GM21423 (cell line): Measurements from ENCODE around the gene CCDC195.

ENCODE experiments used
- ATAC-seq: cut with Tn5 transposase; IDR thresholded peaks from one replicate; pipeline ENCODE4 v1.9.1; 2021; ENCODE audit warnings: mild to moderate bottlenecking, moderate library complexity; ENCODE audit not compliant: unreplicated experiment

CCDC195 gene, protein sequence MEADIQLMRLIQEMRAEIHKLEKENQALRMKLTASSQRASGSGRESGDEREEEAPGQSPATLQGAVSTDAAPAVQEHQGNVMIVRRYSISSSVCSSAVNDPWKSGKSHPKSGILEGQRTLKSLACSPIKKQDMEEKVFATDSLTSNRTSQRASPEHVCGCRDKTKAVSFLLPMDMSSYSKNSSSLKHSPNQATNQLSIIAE

DNA sequence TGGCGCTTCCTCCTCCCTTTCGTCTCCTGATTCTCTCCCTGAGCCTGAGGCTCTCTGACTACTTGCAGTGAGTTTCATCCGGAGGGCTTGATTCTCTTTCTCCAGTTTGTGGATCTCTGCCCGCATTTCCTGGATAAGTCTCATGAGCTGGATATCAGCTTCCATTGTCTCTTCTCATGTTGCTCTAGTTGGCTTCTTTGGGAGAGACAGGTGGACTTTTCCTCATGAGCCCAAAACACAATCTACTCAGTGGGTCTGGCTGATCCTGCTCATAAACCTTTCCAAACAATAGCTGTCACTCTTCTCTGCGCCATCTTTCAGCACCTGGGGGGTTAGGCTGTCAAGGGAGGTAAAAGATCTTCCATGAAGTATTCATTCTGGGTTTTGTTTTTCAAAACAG, at the start of gene CCDC195:
Gene CCDC195, minus strand, starts transcription at position 165 of the 400 bp plus-strand sequence. Its CDS starts 0 bp downstream, at position 165.
- ATAC-seq, result no peak

DNA sequence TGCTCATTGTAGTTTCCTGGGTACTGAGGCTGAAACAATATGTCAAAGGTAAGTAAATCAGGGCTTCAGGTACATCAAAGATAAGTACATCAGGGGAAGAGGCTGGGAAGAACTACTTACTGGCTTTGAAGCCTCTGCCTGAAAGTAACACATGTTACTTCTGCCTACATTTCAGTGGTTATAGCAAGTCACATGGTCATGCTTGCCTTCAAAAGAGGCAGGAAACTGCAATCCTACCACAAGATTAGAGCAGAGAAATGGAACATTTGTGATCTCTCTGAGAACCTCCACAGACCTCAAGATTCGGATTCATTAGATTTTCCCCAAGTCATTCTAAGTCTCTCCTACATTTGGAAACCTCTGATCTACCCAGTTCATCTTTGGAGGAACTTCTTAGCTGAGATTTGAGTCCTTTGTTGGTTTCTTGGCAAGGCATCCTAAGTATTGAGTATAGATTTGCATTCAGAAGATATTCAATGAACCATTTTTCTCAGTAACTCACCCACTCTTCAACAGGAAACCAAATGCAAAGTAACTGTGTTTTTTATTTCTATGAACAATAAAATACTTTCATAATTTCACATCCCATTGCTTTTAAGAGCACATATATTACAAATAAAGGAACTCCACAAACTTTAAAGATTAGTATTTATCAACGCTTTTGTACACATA, 48.5 kb upstream of the CCDC195 start:
- ATAC-seq, result peak; percentile 71

DNA sequence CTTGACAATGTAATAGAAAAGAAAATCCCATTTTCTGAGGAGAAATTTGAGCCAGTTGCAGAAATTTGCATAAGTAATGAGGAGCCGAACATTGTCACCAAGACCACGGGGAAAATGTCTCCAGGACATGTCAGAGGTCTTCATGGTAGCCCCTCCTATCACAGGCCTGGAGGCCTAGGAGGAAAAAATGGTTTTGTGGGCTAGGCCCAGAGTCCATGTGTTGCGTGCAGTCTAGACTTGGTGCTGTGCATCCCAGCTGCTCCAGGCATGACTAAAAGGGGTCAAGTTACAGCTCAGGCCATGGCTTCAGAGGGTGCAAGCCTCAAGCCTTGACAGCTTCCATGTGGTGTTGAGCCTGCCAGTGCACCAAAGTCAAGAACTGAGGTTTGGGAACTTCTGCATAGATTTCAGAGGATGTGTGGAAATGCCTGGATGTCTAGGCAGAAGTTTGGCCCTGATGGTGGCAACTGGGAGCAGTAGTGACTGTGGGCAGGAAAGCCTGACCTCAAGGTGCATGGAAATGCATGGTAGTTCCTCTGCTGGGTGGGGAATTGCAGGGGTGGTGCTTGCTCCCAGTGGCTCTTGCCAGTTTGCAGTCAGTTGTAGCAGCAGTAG, 41.9 kb upstream of the CCDC195 start:
- ATAC-seq, result no peak

DNA sequence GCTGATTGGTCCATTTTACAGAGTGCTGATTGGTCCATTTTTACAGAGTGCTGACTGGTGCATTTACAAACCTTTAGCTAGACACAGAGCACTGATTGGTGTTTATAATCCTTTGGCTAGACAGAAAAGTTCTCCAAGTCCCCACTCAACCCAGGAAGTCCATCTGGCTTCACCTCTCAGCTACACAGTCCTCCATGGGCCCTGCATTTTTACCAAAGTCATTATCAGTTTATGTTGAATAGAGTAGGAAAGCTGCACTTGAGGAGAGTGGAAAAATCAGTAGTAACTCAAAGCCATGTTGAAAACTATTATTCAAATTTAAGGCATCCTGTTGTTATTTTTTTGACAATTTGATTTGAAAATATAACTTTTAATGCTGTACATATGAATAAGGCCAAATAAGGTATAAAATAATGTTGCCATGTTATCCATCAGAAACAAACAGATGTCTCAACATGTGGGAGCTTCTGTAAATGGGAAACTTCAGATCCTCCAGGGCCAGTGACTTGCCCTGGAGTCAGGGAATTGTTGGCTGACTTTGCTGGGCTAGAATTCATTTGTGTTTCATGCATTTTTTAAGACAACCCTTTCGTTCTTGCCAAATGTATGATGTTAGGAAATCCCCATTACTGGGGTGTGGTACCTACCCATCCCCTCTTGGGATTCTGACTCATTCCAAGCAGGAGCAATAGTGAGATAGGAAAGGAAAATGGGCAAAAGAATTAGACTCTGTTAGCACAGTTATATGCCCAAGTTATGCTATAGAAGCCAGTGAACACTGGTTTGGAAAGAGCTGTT, 37.8 kb upstream of the CCDC195 start:
- no peak for ATAC-seq

DNA sequence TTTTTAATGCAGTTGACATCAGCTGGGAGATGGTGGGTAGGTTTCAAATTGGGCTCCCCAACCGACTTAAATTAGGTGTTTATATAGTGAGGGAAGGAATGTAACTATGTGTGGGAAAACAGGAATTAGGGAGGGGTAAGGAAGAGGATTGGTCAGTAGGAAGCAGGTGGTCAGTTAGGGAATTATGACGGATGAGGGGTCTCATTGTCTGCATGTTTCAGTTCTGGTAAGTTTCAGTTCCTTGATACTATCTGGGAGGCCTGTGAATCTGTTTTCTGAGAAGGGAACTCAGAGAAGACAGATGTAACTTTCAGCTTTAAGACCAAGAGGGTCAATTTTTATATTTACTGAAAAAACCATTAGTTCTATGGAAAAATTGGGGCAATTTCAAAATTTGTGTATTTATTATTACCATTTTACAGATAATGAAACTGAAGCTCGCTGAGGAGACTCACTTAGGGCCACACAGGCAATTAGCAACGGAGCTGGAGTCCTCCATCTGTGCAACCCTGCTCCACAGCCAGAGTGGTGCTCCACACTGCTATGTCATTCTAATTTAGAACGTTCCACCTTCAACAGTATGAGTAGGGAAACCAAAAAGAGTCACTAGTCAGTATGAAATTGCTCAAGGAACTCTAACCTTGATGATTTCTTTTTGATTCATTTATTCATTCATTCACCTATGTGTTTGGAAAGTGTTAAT, 36.0 kb upstream of the CCDC195 start:
- ATAC-seq, result peak; percentile 60

DNA sequence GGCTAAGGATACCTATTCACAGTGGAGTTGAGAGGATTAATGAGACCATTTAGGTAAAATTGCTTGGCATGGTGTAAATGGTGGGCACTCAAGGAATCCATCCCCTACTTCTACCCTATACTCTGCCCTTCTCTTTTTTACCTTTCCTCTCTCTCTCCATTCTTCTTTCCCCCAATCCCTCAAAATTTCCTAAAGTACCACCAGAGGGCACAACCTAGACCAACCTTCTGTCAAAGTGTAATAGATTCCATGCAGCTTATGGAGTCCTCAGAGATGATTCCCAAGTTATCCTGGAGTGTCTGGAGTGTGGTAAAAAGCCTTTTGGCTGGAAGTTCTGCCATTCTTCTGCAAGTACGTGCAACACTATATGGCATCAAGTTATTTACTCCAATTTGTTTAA, 33.0 kb upstream of the CCDC195 start:
- ATAC-seq, result no peak

DNA sequence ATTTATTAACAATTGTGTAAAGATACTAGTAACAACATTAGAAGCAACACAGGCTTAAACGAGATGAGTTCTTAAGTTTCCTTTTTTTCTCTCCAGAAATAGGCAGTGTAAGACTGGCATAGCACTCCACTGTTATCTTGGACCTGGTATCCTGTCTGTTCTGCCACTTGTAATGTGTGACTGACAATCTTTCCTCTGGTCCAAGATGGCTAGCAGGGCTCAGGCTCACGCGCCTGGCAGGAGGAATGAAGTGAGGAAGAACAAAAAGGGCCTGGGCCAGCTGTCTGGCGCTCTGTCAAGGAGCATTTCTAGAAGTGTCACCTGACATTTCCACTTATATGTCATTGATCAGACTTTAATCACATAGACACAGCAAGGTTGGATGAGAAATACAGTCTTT, 31.6 kb upstream of the CCDC195 start:
- ATAC-seq, result no peak

DNA sequence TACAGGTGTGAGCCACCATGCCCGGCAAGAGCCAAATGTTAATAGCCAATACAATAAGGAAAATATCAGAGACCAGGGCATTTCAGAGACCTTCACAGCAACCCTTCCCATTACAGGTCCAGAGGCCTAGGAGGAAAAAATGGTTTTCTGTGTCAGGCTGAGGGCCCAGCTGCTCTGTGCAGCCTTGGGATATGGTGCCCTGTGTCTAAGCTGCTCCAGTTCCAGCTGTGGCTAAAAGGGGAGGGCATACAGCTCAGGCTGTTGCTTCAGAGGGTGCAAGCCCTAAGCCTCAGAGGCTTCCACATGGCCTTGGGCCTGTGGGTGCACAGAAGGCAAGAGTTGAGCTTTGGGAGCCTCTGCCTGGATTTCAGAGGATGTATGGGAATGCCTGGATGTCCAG, 20.1 kb upstream of the CCDC195 start:
- ATAC-seq, result no peak

DNA sequence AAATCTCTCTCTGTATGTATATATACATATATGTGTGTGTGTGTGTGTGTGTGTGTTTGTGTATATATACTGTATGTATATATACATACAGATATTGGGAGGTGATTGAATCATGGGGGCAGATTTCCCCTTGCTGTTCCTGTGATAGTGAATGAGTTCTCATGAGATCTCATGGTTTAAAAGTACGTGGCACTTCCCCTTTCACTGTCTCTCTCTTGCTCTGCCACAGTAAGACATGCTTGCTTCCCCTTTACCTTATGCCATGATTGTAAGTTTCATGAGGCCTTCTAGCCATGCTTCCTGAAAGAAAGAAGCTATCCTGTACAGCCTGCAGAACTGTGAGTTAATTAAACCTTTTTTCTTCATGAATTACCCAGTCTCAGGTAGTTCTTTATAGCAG, 18.8 kb upstream of the CCDC195 start:
- ATAC-seq, result no peak

DNA sequence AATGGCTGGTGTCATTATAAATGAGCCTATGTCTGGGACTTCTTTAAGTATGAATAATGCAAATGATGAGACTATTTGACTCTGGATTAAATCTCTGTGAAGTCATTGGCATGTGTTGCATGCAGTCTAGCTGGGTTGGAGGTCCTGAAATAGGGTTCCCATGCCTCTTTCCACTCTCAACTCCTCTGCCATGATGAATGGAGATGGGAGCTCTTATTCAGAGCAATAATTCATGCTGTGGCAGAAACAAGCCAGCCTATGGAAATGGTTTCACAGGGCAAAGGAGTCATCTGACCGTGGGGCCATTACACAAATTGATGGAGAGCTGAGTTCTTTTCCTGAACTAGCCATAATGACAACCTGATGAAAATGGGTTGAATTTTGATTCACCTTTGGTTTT, 15.5 kb upstream of the CCDC195 start:
- no peak for ATAC-seq

DNA sequence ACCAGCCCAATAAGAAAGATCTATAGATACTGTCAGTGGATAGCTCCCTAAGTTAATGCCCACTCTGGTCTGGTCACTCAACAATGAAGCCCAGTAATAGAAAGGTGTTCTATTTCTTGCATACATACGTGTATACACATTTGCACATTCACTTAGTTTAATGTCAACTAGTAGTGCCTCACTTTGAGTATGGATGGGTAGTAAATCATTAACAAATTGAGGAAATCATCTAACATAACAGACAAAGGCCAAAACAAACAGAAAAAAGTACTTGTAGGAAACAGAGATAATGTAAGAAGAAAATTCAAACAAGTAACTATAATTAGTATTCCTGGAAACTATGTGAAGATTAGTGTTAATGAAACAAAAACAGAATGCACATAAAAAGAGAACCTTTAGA, 13.3 kb upstream of the CCDC195 start:
- no peak for ATAC-seq

DNA sequence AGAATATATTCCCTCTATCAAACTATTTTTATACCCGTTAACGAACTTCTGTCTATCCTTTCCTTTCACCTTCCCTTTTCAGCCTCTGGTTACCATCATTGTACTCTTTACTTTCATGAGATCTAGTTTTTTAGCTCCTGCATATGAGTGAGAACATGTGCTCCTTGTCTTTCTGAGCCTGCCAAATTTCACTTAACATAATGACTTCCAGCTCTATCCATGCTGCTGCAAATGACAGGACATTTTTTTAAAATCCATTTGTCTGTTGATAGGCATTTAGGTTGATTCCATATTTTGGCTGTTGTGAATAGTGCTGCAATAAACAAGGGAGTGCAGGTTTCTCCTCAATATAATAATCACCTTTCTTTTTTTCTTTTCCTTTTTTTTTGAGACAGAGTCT, 8.2 kb upstream of the CCDC195 start:
- no peak for ATAC-seq

DNA sequence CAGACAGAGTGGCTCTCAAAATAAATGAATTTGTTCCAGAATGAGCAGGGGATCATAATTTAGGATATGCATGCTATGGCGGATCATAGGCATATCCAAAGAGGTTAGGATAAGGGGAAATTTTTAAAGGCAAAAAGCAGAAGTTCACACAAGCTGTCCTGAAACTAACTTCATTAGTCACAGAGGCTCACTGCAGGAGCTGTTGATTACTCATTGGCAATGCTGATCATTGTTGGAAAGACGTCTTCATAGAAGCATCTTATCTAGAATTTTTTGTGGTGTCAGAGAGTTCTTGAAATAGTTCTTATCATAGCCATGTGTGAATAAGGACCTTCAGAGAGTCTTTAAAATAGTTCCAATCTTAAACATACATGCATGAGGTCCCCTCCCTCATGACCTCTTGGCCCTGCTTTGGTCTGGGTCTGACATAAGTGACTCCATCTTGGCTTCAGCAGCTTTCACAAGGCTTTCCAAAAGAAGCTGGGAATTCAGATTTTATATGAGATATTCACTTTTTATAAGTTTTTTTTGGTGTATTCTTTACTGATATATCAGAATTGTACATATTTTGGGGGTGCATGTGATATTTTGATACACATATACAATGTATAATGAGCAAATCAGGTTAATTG, 7.5 kb upstream of the CCDC195 start:
- ATAC-seq, result no peak

DNA sequence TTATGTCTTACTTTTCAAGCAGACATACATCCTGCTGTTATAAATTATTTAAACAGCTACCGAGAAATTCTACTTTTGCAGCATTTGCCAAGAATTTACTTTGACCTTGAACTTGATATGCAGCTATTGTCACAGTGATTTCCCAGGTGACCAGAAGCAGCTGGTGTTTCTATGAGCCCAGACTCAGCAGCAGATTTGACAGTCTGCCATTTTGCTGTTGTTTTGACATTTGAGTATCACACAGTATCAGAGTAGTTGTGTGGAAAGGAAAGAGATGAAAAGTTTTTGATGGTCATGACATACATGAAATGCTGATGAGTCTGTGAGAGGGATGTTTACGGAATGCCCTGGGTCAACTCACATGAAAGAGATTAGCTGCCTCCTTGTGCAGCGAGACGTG, 6.6 kb upstream of the CCDC195 start:
- no peak for ATAC-seq

DNA sequence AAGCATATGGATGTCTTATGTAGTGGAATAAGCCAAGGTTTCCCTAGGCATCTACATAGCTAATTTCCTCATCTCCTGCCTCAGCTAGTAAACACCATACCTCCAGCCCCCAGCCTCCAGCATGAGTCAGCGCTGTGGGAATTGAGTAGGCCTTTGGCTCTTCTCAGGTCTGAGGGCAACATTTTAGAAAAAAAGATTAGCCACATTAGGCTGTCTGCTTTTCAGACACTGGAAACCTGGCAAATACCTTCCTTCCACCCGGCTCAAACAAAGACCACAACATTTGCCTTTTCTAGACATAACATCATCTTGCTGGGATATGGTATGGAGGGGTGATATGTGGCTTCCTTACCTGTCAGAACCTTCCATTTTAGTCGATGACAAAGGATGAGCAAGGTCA, 6.1 kb upstream of the CCDC195 start:
- ATAC-seq, result no peak

DNA sequence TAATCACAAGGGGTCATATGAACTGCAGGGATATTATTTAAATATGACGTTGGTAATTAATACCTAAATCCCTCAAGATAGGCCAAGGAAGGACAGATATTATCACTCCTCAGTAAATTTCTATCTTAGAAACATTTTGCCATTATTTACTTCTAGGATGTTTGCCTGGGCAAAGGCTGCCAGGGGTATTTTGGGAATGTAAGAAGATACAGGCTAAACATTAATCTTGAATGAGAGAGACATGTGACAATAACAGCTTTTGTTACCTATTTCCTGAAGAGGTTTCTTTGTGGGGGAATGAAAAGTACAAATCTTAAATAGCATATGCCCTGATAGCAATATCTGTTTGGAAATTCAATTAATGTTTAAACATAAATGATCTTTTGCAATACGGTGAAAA, 756 bp upstream of the CCDC195 start:
- ATAC-seq, result no peak

DNA sequence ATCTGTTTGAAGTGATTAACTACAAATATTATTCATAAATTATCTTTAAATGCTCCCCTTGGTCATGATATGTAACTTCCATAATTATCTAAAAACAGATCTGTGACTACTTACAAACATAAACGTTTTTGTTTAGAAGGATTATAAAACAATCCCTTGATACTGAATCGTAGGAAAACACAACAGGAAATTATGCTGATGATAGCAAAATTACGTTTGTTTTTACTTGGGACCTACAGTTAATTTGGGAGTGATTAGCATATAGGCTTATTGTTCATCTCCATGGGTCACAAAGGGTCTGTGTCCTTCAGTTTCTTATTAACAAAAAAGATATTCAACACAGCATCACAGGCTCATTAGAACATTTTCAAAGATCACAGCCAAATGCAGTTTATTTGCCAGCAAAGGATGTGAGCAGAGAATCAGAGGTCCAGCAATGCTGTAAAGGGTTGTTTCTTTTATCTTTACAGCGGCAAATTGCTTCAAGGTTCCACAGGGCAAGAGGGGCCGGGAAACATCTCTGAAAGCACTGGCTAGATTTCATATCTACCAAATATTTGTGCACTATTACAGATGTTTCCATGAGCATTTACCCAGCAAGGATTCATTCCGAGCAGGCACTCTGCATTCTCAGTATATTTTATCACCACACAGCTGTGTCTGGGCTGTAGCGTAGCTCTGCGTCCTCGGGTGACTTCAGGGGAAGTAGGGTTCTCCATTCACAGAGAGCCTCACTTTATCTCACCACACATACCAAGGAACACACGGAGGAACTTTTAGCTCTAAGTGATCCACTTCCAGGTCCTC, 4.1 kb downstream of the CCDC195 start:
- no peak for ATAC-seq

DNA sequence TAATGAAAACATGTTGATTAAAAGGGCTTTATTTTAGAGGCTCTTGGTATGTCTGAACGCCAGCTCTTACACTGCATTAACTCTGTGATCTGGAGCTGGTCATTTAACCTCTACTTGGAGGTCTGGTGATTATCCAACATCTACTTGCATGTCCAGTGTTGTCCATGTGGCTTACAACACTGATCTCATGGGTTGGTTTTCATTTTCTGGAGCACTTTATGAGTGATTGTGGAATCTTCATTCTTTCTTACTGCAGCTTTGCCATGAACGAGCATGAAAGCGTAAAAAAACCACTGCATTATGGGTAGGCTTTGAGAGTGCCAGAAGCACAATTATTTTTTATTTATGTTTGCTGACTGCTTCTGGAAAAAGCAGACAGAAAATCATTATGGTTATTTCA, 4.8 kb downstream of the CCDC195 start:
- ATAC-seq, result no peak

DNA sequence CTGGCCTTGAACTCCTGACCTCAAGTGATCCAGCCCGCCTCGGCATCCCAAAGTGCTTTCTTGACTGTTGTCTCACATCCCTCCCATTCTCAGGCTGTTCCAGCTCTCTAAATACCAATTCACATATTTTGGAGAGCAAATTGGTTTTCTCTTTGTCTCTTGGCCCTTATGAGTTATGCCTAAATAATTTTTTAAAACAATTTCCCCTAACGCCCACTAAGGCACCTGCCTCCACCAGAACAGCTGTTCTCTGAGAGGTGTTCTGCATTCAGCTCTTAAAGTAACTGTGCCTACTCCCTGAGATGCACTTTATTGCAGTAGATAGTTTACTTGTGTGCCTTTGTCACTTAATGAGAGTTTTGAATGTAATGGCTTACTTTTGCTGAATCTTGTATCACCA, 6.9 kb downstream of the CCDC195 start:
- no peak for ATAC-seq

DNA sequence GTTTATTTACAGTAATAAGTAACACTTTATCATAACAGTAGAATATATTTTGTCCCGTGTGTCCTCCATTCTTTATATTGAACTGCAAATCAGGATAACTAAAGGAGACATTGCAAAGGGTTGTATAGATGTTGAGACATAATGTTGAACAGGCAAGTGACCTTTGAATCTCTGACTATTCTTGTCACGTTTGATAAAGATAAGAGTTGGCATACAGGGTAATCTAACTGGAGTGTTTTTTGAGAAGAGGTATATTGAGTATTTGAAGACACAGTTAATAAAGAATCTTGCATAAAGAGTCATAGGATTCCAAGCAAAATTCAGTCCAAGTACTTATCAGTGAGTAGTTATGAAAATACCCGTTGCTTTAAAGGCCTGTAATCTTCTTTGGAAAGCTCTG, 21.7 kb downstream of the CCDC195 start:
- ATAC-seq, result no peak
